Astrocyte (in vitro differentiated cells and primary cell): ENCODE data around the gene CEP63. TPM values are rescaled to one million over a fixed set of nuclear protein-coding genes. Genes with fewer than 3 reads are reported as not detected.

ENCODE experiments used
- DNase-seq: peaks from one replicate; pipeline ENCODE4 v3.0.0-alpha.2; 2010; ENCODE audit warnings: low read depth
- FAIRE-seq: peaks from 2 replicates; lab custom pipeline; 2011; peaks lifted over from hg19 to GRCh38; lab: Jason Lieb, UNC
- H2AFZ ChIP-seq: 2 replicates; pipeline ENCODE4 v1.6.0; 2012; ENCODE audit warnings: low read depth, low read length, inconsistent platforms
- H3K27ac ChIP-seq: 2 replicates; pipeline ENCODE4 v1.5.1; 2011; ENCODE audit warnings: low read depth, low read length, inconsistent platforms
- H3K27me3 ChIP-seq: 2 replicates; pipeline ENCODE4 v1.6.0; 2011; ENCODE audit warnings: low read length, inconsistent platforms; ENCODE audit not compliant: insufficient read depth
- H3K36me3 ChIP-seq: 2 replicates; pipeline ENCODE4 v1.5.1; 2011; ENCODE audit warnings: low read length, inconsistent platforms; ENCODE audit not compliant: insufficient read depth
- H3K4me1 ChIP-seq: 2 replicates; pipeline ENCODE4 v1.5.1; 2011; ENCODE audit warnings: low read length, inconsistent platforms; ENCODE audit not compliant: insufficient read depth
- H3K4me2 ChIP-seq: 2 replicates; pipeline ENCODE4 v1.6.0; 2012; ENCODE audit warnings: low read length, inconsistent platforms
- H3K4me3 ChIP-seq: 2 replicates; pipeline ENCODE4 v1.5.1; 2011; ENCODE audit warnings: low read depth, mild to moderate bottlenecking, low read length, inconsistent platforms; ENCODE audit not compliant: insufficient read depth
- H3K79me2 ChIP-seq: 2 replicates; pipeline ENCODE4 v1.6.0; 2012; ENCODE audit warnings: mild to moderate bottlenecking, low read length, inconsistent platforms; ENCODE audit not compliant: insufficient read depth
- H3K9ac ChIP-seq: 2 replicates; pipeline ENCODE4 v1.6.0; 2012; ENCODE audit warnings: mild to moderate bottlenecking, low read length, inconsistent platforms
- H3K9me3 ChIP-seq: 2 replicates; pipeline ENCODE4 v1.5.1; 2012; ENCODE audit warnings: low read depth, mild to moderate bottlenecking, low read length, inconsistent platforms; ENCODE audit not compliant: insufficient read depth
- H4K20me1 ChIP-seq: 2 replicates; pipeline ENCODE4 v1.6.0; 2012; ENCODE audit warnings: low read length, inconsistent platforms; ENCODE audit not compliant: insufficient read depth
- H3K27ac Mint-ChIP-seq: one replicate; pipeline ENCODE4 v1.8.0; 2021; ENCODE audit warnings: mild to moderate bottlenecking, mixed read lengths; ENCODE audit not compliant: unreplicated experiment
- H3K27me3 Mint-ChIP-seq: one replicate; pipeline ENCODE4 v1.8.0; 2021; ENCODE audit warnings: low read depth, mixed read lengths; ENCODE audit not compliant: unreplicated experiment
- H3K36me3 Mint-ChIP-seq: one replicate; pipeline ENCODE4 v1.8.0; 2021; ENCODE audit warnings: low read depth, mixed read lengths; ENCODE audit not compliant: unreplicated experiment
- H3K4me1 Mint-ChIP-seq: one replicate; pipeline ENCODE4 v1.8.0; 2021; ENCODE audit warnings: low read depth, mixed read lengths; ENCODE audit not compliant: unreplicated experiment
- H3K4me3 Mint-ChIP-seq: one replicate; pipeline ENCODE4 v1.8.0; 2021; ENCODE audit warnings: mild to moderate bottlenecking, moderate library complexity, mixed read lengths; ENCODE audit not compliant: unreplicated experiment
- H3K9me3 Mint-ChIP-seq: one replicate; pipeline ENCODE4 v1.8.0; 2021; ENCODE audit warnings: mild to moderate bottlenecking, mixed read lengths; ENCODE audit not compliant: unreplicated experiment
- EZH2 ChIP-seq: IDR thresholded peaks from 2 replicates; pipeline ENCODE4 v1.6.1; 2012; ENCODE audit warnings: mild to moderate bottlenecking, low read length, inconsistent platforms; ENCODE audit not compliant: insufficient read depth
- total RNA-seq: library from RNA; stranded (reverse); gene quantifications from 2 replicates; pipeline ENCODE4 v1.2.1, GENCODE V29; 2021
- TF ChIP-seq, protein P1 (sequence below): IDR thresholded peaks from 2 replicates; pipeline ENCODE4 v1.5.1; 2011; ENCODE audit warnings: low read depth, mild to moderate bottlenecking, inconsistent platforms, low read length, moderate library complexity; ENCODE audit not compliant: insufficient read depth

CEP63 gene
- total RNA-seq, 1 donor from 2014 or later: 21.3 TPM

GRCh38 chr3:134495980-134496379 lies 10.1 kb downstream of the CEP63 start:
- H3K27ac Mint-ChIP-seq: no peak overlapping the region
- no peak overlapping the region for H3K4me2 ChIP-seq

DNA sequence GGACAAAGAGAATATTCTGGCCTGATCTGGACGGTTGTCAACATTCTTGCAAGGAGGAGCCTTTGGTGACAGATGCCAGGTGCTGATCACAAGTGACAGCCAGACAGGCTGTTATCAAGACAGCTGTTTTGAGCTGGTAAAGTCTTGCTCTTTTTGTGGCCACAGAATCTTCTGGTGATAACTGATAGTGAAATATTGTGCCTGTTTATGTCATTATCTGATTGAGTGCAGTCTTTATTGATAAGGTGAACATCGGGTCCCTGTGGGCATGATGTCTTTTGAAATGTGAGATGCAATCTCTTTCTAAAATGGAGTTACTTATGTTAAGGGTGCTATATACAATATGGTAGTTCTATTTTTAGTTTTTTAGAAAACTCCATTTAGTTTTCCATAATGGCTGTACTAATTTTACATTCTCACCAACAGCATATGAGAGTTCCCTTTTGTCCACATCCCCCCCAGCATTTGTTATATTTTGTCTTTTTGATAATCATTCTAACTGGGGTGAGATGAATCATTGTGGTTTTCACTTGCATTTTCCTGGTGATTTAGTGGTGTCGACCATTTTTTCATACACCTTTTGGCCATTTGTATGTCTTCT lies 10.7 kb downstream of the CEP63 start:
- Mint-ChIP-seq H3K27ac (no peak overlapping the region), H3K36me3 (no peaks in the 10 kb centered on the region), H3K27me3 (no peaks in the 10 kb centered on the region), H3K9me3 (no peaks in the 10 kb centered on the region), H3K4me3 (no peak overlapping the region), H3K4me1 (peaks cover 12% of the 10 kb centered on the region)
- DNase-seq (peak; percentile 58), FAIRE-seq (no peak)
- no peak overlapping the region for H3K9ac ChIP-seq
- H2AFZ ChIP-seq: no peak overlapping the region
- peak overlapping the region; percentile 4 for H3K4me2 ChIP-seq
- H4K20me1 ChIP-seq: peaks cover 7% of the 10 kb centered on the region
- H3K9me3 ChIP-seq: no peaks in the 10 kb centered on the region
- peaks cover 5% of the 10 kb centered on the region for H3K4me1 ChIP-seq
- H3K4me3 ChIP-seq: no peak overlapping the region
- no peaks in the 10 kb centered on the region for H3K27me3 ChIP-seq
- H3K36me3 ChIP-seq: peaks cover 2% of the 10 kb centered on the region
- peaks cover 55% of the 10 kb centered on the region for H3K79me2 ChIP-seq
- TF ChIP-seq, protein P1, sequence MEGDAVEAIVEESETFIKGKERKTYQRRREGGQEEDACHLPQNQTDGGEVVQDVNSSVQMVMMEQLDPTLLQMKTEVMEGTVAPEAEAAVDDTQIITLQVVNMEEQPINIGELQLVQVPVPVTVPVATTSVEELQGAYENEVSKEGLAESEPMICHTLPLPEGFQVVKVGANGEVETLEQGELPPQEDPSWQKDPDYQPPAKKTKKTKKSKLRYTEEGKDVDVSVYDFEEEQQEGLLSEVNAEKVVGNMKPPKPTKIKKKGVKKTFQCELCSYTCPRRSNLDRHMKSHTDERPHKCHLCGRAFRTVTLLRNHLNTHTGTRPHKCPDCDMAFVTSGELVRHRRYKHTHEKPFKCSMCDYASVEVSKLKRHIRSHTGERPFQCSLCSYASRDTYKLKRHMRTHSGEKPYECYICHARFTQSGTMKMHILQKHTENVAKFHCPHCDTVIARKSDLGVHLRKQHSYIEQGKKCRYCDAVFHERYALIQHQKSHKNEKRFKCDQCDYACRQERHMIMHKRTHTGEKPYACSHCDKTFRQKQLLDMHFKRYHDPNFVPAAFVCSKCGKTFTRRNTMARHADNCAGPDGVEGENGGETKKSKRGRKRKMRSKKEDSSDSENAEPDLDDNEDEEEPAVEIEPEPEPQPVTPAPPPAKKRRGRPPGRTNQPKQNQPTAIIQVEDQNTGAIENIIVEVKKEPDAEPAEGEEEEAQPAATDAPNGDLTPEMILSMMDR: no peak
- TF ChIP-seq EZH2: no peak
- no peak overlapping the region for H3K27ac ChIP-seq

More at GRCh38 chr3:134495980-134496379, 10.1 kb downstream of the CEP63 start:
- no peak overlapping the region for H3K4me3 ChIP-seq
- H3K36me3 Mint-ChIP-seq: no peaks in the 10 kb centered on the region
- no peaks in the 10 kb centered on the region for H3K27me3 Mint-ChIP-seq
- no peaks in the 10 kb centered on the region for H3K9me3 Mint-ChIP-seq
- TF ChIP-seq, protein P1: no peak
- no peak for TF ChIP-seq EZH2
- peaks cover 5% of the 10 kb centered on the region for H3K4me1 ChIP-seq
- no peak overlapping the region for H3K4me3 Mint-ChIP-seq
- H3K9ac ChIP-seq: no peak overlapping the region
- H4K20me1 ChIP-seq: peaks cover 7% of the 10 kb centered on the region
- H2AFZ ChIP-seq: no peak overlapping the region
- H3K79me2 ChIP-seq: peaks cover 57% of the 10 kb centered on the region
- no peak overlapping the region for H3K27ac ChIP-seq
- FAIRE-seq (no peak), DNase-seq (no peak)
- H3K4me1 Mint-ChIP-seq: peaks cover 12% of the 10 kb centered on the region
- no peaks in the 10 kb centered on the region for H3K27me3 ChIP-seq
- no peaks in the 10 kb centered on the region for H3K9me3 ChIP-seq
- peaks cover 2% of the 10 kb centered on the region for H3K36me3 ChIP-seq

DNA sequence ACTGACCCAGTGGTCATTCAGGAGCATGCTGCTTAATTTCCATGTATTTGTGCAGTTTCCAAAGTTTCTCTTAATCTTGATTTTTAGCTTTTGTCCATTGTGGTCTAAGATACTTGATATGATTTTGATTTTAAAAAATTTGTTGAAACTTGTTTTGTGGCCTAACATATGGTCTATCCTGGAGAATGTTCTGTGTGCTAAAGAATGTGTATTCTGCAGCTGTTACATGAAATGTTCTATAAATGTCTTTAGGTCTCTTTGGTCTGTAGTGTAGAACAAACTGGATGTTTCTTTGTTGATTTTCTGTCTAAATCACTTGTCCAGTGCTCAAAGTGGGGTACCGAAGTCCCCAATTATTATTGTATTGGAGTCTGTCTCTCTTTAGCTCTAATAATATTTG lies 17.4 kb downstream of the CEP63 start:
- H3K27me3 ChIP-seq: no peaks in the 10 kb centered on the region
- peaks cover 2% of the 10 kb centered on the region for H3K4me1 Mint-ChIP-seq
- no peaks in the 10 kb centered on the region for H3K4me1 ChIP-seq
- peaks cover 10% of the 10 kb centered on the region for H4K20me1 ChIP-seq
- no peak overlapping the region for H3K27ac ChIP-seq
- no peak overlapping the region for H3K9ac ChIP-seq
- H2AFZ ChIP-seq: no peak overlapping the region
- H3K9me3 Mint-ChIP-seq: peaks cover 5% of the 10 kb centered on the region
- no peaks in the 10 kb centered on the region for H3K9me3 ChIP-seq
- no peak overlapping the region for H3K27ac Mint-ChIP-seq
- FAIRE-seq (no peak), DNase-seq (no peak)
- peaks cover 12% of the 10 kb centered on the region for H3K36me3 Mint-ChIP-seq
- H3K4me2 ChIP-seq: no peak overlapping the region
- TF ChIP-seq, protein P1: no peak
- TF ChIP-seq EZH2: no peak
- no peaks in the 10 kb centered on the region for H3K27me3 Mint-ChIP-seq
- peaks cover 53% of the 10 kb centered on the region for H3K79me2 ChIP-seq
- peaks cover 4% of the 10 kb centered on the region for H3K36me3 ChIP-seq
- H3K4me3 Mint-ChIP-seq: no peak overlapping the region
- H3K4me3 ChIP-seq: no peak overlapping the region
